OCI-M2 (cell line): ENCODE measurements around the gene SMAD5.

Experiments
- DNase-seq: peaks from one replicate; lab custom pipeline; 2025; ENCODE audit not compliant: unreplicated experiment; lab: John Stamatoyannopoulos, UW

The SMAD5 gene

DNA sequence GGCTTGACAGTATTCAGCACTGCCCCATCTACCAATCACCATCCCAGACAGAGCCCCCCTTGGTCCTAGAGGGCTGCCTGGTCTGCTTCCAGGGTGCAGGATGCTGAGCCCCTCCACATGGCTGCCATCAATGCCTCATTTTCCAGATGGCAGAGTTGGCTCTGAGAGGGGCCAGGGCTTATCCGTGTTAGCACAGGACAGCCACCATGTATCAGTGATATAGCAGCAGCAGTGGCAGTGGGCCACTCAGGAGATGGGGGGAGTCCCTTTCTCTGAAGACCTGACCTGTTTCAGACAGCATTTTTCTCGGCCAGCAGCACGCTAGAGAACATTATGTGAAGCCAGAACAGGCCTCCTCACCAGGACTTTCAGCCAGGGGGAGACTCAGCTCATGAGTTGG is 61.9 kb downstream of the SMAD5 start:
- no peak for DNase-seq

DNA sequence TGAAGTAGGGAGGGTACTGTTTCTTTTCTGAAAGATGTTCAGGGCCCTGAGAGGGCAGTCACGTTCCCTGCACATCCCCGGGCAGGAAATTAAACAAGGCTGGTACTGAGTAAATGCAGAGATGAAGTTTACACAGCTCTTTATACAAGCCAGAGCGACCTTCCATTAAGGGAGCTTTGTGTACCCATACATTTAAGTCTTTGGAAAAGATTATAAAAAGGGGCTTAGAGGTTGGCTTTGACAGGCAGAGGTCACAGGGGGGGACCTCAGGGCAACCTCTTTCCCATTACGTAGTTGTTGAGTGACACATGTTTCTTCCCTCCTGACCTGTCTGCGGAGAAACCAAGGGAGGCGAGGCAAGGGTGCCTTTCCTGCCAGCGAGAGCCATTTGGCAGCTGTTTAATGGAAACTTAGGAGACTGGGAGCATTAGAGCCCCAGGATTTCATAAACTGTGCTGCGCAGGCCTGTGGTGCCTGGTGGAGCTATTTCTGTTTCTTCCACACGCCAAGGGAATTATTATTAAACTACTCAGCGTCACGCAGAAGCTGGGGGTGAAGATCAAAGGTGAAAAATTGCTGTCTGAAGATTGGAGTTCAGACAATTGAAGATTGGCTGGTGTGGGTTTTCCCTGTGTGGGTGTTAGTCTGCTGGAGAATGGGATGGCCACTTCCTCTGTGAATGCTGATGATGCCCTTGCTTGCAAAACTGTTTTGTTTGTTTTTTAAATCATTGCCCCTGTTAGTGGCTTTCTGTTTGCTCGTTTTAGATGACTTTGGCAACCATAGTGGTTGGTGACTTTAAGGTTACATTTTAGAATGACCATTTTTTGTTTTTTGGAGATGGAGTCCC is 63.6 kb downstream of the SMAD5 start:
- no peak for DNase-seq

- no peak for DNase-seq
These were observed 65.0 kb downstream of the SMAD5 start for GRCh38 chr5:136197462-136198142.

DNA sequence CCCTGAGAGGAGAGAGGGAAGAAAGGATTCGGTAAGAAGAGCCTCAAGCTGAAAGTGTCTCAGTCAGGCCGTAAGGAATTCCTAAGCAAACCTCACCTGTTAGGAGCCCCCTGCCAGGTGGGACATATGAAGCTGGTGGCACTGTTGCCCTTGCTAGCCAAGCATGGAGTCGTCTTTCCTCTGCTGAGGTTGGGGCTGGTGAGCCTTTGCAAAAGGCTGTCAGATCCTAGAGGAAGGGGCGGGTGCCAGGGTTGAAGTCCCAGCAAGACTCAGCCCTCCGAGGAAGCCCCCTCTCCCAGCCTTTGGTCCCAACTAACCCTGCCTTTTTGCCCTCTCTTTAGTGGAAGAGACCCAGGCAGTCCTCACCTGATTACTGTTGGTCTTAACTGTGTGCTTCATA is 65.8 kb downstream of the SMAD5 start:
- no peak for DNase-seq

DNA sequence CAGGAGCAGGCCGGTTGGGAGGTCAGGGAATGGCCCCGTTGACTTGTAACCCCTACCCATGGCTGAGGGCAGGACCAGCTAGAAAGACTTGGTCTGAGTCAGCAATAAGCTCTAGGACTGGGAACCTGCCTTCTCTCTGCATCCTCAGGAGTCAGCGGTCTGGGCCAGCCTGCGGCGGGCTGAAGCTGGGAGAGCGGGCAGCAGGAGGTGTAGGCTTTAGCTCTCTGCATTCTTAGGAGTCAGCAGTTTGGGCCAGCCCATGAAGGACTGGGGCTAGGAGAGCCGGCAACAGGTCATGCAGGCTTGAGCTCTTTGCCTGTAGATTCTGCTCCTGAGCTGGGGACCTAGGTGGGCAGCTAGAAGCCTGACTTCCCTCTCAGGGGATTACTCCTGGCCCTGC is 66.8 kb downstream of the SMAD5 start:
- no peak for DNase-seq

DNA sequence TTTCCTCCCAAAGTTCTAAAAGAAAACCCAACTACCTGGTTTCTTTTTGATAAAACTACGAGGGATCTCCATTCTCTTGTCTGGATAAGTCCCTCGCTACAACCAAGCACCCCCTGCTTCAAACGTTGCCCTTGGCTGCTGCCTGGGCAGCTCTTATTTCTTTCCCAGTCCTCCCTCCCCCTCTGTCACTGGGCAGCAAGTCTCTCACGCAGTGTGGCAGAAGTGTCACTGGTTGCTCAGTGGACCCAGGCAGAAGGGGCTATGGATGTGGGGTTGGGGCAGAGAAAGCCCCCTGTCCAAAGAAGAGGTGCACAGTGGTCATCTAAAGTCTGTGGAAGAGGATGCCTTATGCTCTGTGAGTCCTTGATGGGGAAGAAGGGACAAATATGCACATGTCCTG is 67.5 kb downstream of the SMAD5 start:
- no peak for DNase-seq

DNA sequence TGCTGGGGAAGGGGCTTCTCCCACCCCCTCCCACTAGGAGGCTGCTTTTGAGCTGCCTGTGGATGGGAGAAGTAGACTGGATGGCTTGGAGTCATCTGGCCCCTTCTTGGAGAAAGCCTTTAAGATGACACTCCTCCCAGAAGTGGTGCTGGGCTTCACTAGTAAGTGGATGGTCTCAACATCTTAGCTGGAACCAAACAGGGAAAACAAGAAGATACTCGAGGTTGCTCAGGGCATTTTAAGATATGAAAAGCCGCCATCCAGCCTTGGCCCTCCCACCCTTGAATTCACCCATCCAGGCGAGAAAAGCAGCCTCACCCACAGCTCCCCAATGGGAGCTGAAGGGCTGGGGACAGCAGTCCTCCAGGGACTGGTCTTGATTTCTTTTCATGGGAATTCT is 68.1 kb downstream of the SMAD5 start:
- DNase-seq = no peak

DNA sequence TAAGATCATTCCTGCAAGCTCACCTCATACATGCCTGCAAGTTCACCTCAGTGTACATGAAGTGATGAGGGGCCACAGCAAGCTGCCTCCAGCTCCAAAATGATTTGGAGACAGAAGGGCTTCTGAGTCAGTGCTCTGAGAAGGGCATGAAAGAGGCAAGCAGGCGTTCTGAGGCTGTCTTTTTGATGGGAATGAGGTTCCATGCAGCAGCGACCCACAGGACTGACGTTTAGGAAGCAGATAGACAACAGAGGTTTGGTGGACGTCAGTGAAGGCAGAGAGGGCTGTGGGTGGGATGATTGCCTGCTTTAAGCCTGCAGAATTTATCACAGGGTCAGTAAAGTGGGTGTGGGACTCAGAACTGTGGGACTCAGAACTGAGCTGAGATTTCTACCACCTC is 69.2 kb downstream of the SMAD5 start:
- no peak for DNase-seq

DNA sequence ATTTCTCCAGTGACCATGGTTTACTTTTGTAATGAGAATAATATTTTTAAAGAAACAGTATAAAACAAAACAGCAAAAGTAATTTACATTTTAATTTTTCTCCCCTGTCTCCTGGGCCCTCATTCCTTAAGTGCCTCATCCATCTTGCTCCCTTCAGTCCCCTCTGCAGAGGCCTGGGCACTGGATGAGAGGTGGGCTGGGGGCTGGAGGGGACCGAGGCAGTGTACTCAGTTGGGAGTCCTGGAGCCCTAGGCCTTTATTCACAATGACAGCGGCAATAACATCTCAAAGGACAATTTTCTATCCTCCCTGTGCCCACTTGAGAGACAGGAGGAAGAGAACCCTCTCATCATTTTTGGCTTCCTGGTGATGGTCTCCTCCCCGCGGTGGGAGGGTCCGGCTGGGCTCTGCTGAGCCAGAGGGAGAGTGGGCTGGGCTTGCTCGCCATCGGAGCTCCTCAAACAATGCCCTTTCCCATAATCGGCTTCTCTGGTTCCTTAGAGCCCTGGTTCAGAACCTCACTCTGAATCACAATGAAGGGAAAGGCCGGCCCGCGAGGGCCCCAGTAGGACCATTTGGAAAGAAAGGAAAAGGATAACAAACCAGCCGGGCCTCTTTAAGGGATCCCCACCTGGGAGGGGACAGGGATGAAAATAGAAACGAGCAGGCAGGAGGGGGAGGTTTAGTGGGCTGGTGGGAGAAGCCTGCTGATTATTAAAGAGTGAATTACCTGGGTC is 70.0 kb downstream of the SMAD5 start:
- no peak for DNase-seq

GRCh38 chr5:136203303-136203922 is 70.8 kb downstream of the SMAD5 start:
- DNase-seq = no peak

DNA sequence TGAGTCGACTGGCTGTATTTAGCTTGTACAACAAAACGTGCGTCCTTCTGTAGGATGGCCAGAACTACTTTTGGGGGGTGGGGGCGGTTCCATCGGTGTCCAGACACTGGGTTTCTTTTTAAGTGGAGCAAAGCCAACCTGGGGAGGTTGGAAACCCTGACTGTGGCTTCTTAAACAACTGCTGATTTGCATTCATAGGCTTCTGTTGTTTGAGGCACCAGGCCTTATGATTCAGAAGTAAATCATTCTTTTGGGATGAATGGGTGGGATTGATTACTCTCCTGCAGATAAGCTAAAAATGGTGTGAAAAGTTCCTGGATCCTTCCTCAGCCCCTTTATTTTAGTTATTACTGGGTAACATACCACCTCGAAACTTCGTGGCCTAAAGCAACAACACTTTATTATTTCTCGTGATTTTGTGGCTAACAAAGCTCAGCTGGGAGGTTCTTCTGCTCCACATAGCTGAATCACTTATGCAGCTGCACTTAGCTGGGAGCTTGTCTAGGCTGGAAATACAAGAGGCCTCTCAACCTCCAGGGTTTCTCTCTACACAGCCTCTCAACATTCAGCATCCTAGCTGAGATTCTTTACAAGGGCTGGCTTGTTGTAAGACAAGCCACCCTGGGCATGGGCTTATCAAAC is 72.5 kb downstream of the SMAD5 start:
- DNase-seq = no peak

DNA sequence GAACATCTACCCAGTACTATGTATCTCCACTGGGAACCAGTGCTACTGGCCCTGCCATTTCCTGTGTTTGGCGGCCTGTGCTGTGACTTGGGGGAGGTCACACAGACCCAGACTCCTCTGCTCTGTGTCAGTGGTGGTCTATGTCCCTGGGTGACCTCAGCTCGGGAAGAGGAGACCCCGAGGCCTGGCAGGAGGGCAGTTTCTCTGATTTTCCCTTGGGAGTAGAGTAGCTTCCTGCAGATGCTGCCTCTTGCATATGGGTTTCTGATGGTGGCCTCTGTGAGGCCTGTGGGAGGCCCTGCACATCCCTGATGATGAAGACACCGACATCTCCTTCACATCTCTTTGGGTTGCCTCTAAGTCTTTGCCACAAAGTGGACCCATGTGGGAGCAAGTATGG is 73.3 kb downstream of the SMAD5 start:
- no peak for DNase-seq

DNA sequence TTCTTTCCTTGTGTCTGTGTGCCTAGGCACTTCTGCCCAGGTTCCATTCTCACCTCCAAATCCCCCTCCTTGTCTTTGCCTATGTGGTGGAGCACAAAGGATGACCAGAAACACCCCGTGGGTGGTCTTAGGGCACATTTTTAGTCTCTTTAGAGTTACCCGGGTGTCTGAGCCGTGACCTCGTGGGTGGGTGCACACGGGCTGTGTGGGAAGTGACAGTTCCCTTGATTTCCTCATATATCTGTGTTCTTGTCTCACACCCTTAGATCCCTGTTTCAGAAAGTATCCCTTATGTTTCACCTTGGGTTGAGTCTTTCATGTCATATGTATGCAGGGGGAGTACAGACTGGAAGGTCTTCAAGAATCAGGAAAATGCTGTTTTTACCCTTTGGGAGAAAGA is 73.7 kb downstream of the SMAD5 start:
- no peak for DNase-seq

GRCh38 chr5:136207631-136208030 is 75.0 kb downstream of the SMAD5 start:
- DNase-seq = no peak

DNA sequence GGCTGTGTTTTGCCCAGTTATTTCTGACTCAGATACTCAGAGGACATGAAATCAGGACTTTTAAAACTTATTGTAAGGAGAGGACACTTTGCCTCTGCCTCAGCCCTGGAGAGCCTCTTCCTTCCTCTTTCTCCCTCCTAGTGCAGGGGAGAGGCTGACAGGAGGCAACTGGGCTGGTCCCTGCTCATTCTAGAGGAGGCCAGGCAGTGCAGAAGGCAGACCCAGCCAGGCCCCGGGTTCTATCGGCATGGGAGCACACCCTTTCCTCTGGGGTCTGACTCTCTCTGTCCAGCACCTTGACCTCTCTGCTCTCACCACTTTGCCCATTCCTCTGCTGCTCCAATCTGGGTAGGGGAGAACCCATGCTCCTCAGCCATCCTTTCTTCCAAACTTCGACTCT is 76.3 kb downstream of the SMAD5 start:
- no peak for DNase-seq

DNA sequence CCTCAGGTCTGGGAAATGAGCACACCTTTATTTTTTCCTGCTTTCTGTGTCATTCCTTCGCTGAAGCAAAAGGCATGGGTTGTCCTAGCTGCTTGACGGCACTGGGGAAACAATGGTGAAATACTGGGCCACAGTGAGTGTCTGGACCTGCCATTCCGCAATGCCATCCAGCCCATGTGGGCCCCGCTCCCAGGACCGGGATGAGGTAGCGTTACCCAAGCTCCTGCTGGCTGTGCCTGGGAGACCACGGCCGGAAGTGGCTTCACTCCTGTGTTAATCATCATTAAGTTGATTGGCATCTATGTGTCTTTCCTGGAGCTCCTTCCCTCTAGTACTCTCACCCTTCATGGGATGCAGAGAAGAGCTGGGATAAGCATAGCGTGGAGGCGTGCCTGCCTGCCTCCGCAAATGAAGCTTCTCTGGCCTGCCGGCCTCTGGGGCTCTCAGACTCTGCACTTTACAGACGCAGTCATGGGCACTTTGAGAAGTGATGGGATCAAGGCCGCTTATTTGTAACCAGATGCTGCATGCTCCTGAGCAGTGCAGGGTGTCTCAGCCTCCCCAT is 76.8 kb downstream of the SMAD5 start:
- no peak for DNase-seq

DNA sequence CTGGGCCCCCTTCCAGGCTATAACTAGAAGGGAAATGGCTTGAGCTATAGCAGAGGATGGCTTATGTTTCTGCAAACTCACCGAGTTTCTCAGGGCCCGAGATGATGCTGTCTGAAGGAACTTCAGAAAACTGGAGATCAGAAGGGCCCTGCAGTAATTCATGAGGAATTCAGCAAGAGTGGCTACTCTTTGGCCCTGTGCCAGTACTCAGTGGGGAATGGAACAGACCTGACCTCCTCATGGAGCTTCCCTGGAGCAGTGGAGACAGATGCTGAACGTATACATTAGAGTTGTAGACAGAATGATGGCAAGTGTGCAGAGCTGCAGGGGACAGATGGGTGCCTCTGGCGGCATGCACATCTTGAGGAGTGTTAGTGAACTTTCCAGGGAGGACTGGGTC is 77.6 kb downstream of the SMAD5 start:
- no peak for DNase-seq

- DNase-seq = no peak
These were observed 78.8 kb downstream of the SMAD5 start for GRCh38 chr5:136211282-136212040.

GRCh38 chr5:136212252-136212721 is 79.6 kb downstream of the SMAD5 start:
- DNase-seq = no peak
